ENCODE data around the gene LTC4S.
"Not testable (repeated sequence)": the region's sequence is repeated elsewhere in the genome, so short reads cannot be mapped to it uniquely, and the experiment has no call there.

Gene LTC4S

GRCh38 chr5:179769796-179770195 lies 24.0 kb upstream of the LTC4S start:
- no peak for DNase-seq (ENCODE audit: low spot score)

- DNase-seq (ENCODE audit: low spot score) = no peak
These were observed 22.4 kb upstream of the LTC4S start for GRCh38 chr5:179771311-179771895.

- no peak for DNase-seq (ENCODE audit: low spot score)
These were observed 21.4 kb upstream of the LTC4S start for GRCh38 chr5:179772351-179772750.

- DNase-seq (ENCODE audit: low spot score) = no peak
These were observed 20.1 kb upstream of the LTC4S start for GRCh38 chr5:179773686-179774040.

GRCh38 chr5:179774442-179774841 lies 19.3 kb upstream of the LTC4S start:
- no peak for DNase-seq (ENCODE audit: low spot score)

GRCh38 chr5:179776411-179776938 lies 17.3 kb upstream of the LTC4S start:
- DNase-seq (ENCODE audit: low spot score) = no peak

- no peak for DNase-seq (ENCODE audit: low spot score)
These were observed 16.3 kb upstream of the LTC4S start for GRCh38 chr5:179777456-179777855.

GRCh38 chr5:179777909-179778308 lies 15.9 kb upstream of the LTC4S start:
- DNase-seq (ENCODE audit: low spot score) = no peak

GRCh38 chr5:179778591-179778990 lies 15.2 kb upstream of the LTC4S start:
- DNase-seq (ENCODE audit: low spot score) = no peak

- no peak for DNase-seq (ENCODE audit: low spot score)
These were observed 14.0 kb upstream of the LTC4S start for GRCh38 chr5:179779826-179780225.

- DNase-seq (ENCODE audit: low spot score) = no peak
These were observed 13.4 kb upstream of the LTC4S start for GRCh38 chr5:179780362-179780761.

- no peak for DNase-seq (ENCODE audit: low spot score)
These were observed 11.9 kb upstream of the LTC4S start for GRCh38 chr5:179781846-179782245.

GRCh38 chr5:179783128-179783527 lies 10.7 kb upstream of the LTC4S start:
- no peak for DNase-seq (ENCODE audit: low spot score)

- no peak for DNase-seq (ENCODE audit: low spot score)
These were observed 6.9 kb upstream of the LTC4S start for GRCh38 chr5:179786861-179787260.

GRCh38 chr5:179788193-179788854 lies 5.5 kb upstream of the LTC4S start:
- DNase-seq (ENCODE audit: low spot score) = no peak

GRCh38 chr5:179789278-179789677 lies 4.5 kb upstream of the LTC4S start:
- DNase-seq (ENCODE audit: low spot score) = not testable (repeated sequence)

- DNase-seq (ENCODE audit: low spot score) = no peak
These were observed 1.7 kb upstream of the LTC4S start for GRCh38 chr5:179791881-179792611.

- no peak for DNase-seq (ENCODE audit: low spot score)
These were observed 946 bp upstream of the LTC4S start for GRCh38 chr5:179792612-179793467.

- DNase-seq (ENCODE audit: low spot score) = no peak
These were observed 385 bp downstream of the LTC4S start for GRCh38 chr5:179794171-179794570.

- DNase-seq (ENCODE audit: low spot score) = no peak
These were observed 789 bp downstream of the LTC4S start for GRCh38 chr5:179794575-179794974.

- no peak for DNase-seq (ENCODE audit: low spot score)
These were observed 1.5 kb downstream of the LTC4S start for GRCh38 chr5:179795049-179795862.

All from NAMALWA (cell line).